ENCODE results near the gene ZGPAT. TPM values are rescaled to one million over a fixed set of nuclear protein-coding genes. Genes with fewer than 3 reads are reported as not detected.

ZGPAT gene
- total and polyA plus RNA-seq, 2 donors (not counting 3 experiments of a cell fraction or from before 2014, with no cell fraction given): 23.1 to 29.3 TPM

GRCh38 chr20:63773571-63774241, 65.9 kb downstream of the ZGPAT start:
- H3K9me3 ChIP-seq (replicated peaks; ENCODE audit: control insufficient read depth, insufficient read depth, low read length): no peaks in the 10 kb centered on the region
- H4K20me1 ChIP-seq (replicated peaks; ENCODE audit: control insufficient read depth, extremely low read depth, insufficient read depth, low read length): no peaks in the 10 kb centered on the region
- no peak overlapping the region for H3K27ac ChIP-seq (ENCODE audit: insufficient read depth, low read depth, low read length)
- no peaks in the 10 kb centered on the region for H3K9me1 ChIP-seq (replicated peaks; ENCODE audit: control insufficient read depth, extremely low read depth, insufficient read depth, low read length)
- H3K4me3 ChIP-seq (replicated peaks in 1 of 3; ENCODE audit: insufficient read depth in 1 of 3, low read depth in 1 of 3, low read length in 3 of 3): no peak overlapping the region
- DNase-seq (ENCODE audit: low read depth, low spot score) (no peak), FAIRE-seq (no peak)
- H3K4me1 ChIP-seq (ENCODE audit: control insufficient read depth, extremely low read depth, insufficient read depth, low read length): peaks cover 6% of the 10 kb centered on the region
- TF ChIP-seq FOS (IDR thresholded peaks at IDR 0.05; ENCODE audit: borderline replicate concordance, insufficient read depth, low read length): no peak
- TF ChIP-seq MAX (IDR thresholded peaks at IDR 0.05; ENCODE audit: insufficient read depth, insufficient read length): no peak
- TF ChIP-seq CTCF (IDR thresholded peaks at IDR 0.05; ENCODE audit: extremely low read depth in 1 of 2, insufficient read depth in 1 of 2, low read depth in 1 of 2, low read length in 2 of 2): no peak
- no peak for TF ChIP-seq JUN (IDR thresholded peaks at IDR 0.05; ENCODE audit: borderline replicate concordance, insufficient read depth, insufficient read length, low read depth)
- no peak for TF ChIP-seq POLR2A (IDR thresholded peaks at IDR 0.05; ENCODE audit: low read depth, low read length)
- TF ChIP-seq MYC (IDR thresholded peaks at IDR 0.05; ENCODE audit: low read depth, low read length): no peak
- TF ChIP-seq GATA2 (IDR thresholded peaks at IDR 0.05; ENCODE audit: insufficient read depth, insufficient read length, low read depth, low read length): no peak
- H3K9ac ChIP-seq (replicated peaks; ENCODE audit: extremely low read depth, insufficient read depth, low read length): no peak overlapping the region
- POLR2A ChIA-PET: interaction anchor here (0.7 kb wide), 1 partner anchor 178 kb away, joined by 4 read pairs; no protein-coding TSS in a partner anchor
- intact Hi-C loops (cut with micrococcal nuclease) (loop anchor here (2.0 kb wide), 2 partner anchors 91 to 235 kb away; partner anchors contain the start of gene TPD52L2), dilution Hi-C loops (cut with MboI; ENCODE audit: extremely low pct_ligation_motif_present, low sequenced_read_pairs) (no loop called here)
- H3K27me3 ChIP-seq (ENCODE audit: control insufficient read depth in 2 of 2, insufficient read depth in 2 of 2, low read length in 2 of 2): no peaks in the 10 kb centered on the region
- H2AFZ ChIP-seq (ENCODE audit: low read depth, low read length): no peak overlapping the region
- no TSS peak for BruUV-seq (replicated peaks)
- no peaks in the 10 kb centered on the region for H3K79me2 ChIP-seq (ENCODE audit: control insufficient read depth, insufficient read depth, low read length)
- no peak overlapping the region for H3K4me2 ChIP-seq (ENCODE audit: insufficient read depth, low read length)
- no peaks in the 10 kb centered on the region for H3K36me3 ChIP-seq (ENCODE audit: control insufficient read depth in 2 of 2, extremely low read depth in 1 of 2, insufficient read depth in 2 of 2, low read length in 2 of 2)
- CTCF ChIA-PET: interaction anchor here (1.1 to 2.5 kb wide), 6 partner anchors 14 to 236 kb away, joined by 3 to 24 read pairs (median 6); partner anchors contain the start of genes PTK6 and TPD52L2
